Sciatic nerve (tissue), 2 donors: ENCODE data around the gene ADISSP. TPM values are rescaled to one million over a fixed set of nuclear protein-coding genes. Genes with fewer than 3 reads are reported as not detected.
A peak's percentile ranks its signal among the peaks of the same experiment; 100 is the strongest.

Source experiments
- ATAC-seq: fragments of 200-7000 bp; cut with Tn5 transposase; one replicate; pipeline ENCODE4 v1.9.1; 2020; ENCODE audit warnings: mild to moderate bottlenecking, moderate library complexity
- DNase-seq: peaks from one replicate; pipeline ENCODE4 v3.0.0-alpha.2; 2020; ENCODE audit warnings: low spot score
- intact Hi-C: fragments of 100-400 bp; cut with DNase I; formaldehyde crosslinking; loops from one replicate; pipeline ENCODE4 v1.14.2; 2022
- total RNA-seq: library from RNA; stranded (reverse); fragmentation: NEBNext Ultra II Directional; extraction: Animal tissue kit (Norgen Biotek cat#: 25700); gene quantifications from one replicate; pipeline ENCODE4 v1.2.1, GENCODE V29; 2021
- donor health status: DM: no; HTN: no; CAD: no.
- donor health status: DM: no; HTN: no; CAD: no.

ADISSP gene
- total RNA-seq, 1 donor from 2014 or later: 25.7 TPM

DNA sequence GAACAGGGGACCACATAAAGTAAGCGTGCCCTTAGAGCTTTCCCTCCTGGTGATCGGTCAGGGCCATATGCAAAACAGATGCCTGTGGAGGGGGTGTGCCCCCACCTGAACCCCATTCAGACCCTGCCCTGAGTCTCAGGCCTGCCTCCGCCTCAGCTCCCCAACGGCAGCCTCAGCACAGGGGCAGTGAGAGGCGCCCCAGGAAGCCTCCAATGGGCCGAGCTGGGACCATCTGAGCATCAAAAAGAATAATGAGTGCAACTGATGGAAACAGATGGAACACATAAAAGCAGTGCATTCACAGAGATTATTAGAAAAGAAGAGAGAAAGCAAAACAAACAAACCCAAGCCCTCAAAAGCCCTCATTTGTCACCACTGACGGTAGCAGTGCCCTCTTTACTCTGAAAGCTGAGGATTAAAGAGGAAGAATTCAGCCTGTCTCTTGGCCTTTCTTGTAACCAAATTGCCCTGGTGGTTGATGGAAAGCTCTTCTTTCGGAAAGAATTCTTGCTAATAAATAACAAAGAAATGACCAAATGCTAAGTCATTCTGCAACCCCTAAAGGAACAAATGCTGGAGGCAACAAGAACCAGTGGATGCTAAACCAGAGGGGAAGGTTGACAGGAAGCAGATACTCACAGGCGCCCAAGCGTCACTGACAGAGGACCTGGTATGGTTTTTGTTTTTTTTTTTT, 6.8 kb downstream of the ADISSP start:
- no peak for DNase-seq
- ATAC-seq: no peak
- intact Hi-C loops: no loop called here

DNA sequence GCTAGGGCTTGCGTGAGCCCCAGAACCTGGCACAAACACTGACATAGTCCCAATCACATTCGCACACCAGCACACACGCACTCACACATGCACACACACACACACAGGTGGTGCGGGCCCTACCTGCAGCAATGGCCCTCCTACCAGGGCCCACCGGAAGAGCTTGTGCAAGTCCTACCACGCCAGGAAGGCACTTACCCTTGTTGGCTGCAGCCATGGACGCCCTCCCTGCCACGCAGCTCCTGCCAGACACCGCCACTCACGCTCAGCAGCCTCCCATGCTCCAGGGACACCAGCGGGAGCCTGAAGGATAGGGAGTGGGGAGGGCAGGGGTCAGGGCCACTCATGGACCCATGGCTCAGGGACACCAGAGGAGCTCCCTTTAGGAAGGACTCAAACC, 7.7 kb downstream of the ADISSP start:
- no peak for DNase-seq
- intact Hi-C loops: no loop called here
- ATAC-seq: no peak

DNA sequence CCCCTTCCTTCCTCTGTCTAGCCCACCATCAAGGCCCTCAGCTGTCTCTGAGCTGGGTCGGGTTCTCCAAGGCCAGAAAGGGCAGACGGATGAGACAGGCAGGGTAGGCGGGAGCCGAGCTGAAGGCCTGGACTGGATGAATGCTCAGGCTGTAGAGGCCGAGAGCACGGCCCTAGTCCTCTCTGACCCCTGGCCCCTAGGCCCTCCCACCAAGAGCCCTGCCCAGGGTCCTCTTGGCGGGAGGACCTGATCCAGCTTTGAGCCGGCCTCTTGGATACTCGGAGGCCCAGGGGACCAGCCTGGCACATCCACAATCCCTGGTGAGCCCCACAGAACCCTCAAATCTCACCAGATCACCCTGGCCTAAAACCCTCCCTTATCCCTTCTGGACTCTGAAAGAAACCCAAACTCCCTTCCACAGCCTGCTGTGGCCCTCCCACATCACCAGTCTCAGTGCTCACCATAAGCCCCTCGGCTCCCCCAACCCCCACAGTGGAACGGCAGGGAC, 8.2 kb downstream of the ADISSP start:
- ATAC-seq (peak; percentile 18), DNase-seq (no peak)
- intact Hi-C loops: no loop called here

DNA sequence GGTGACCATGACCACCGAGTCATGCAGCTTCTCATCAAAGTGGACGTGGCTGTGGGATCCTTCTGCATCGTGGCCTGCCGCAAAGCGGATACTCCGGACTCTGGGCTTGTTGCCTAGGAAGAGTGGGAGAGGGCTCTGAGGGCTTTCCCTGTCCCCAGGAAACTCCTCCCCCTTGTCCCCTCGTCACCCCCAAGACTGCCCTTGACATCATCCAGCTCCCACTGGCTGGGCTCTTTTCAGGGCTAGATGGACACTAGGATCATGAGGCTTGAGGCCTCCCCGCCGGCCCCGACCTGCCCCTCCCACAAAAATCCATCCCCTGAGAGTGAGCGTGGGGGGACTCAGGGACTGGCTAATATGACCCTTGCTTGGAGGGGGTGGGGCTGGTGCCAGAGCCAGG, 9.0 kb downstream of the ADISSP start:
- DNase-seq (no peak), ATAC-seq (peak; percentile 33)
- intact Hi-C loops: no loop called here

DNA sequence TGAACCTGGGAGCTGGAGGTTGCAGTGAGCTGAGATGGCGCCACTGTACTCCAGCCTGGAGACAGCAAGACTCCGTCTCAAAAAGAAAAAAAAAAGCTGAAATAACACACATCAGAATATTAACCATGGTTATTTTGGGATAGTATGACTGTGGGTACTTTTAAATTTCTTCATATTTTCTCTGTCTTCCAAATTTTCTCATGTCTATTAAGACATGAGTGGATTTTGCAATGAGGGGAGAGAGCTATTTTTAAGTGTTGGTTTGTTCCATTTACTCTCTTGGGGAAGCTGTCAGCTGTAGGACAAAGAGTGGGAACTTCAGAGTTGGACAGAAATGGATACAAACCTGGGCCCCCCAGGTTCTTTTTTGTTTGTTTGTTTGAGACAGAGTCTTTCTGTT, 10.3 kb downstream of the ADISSP start:
- DNase-seq (no peak), ATAC-seq (no peak)
- intact Hi-C loops: no loop called here

DNA sequence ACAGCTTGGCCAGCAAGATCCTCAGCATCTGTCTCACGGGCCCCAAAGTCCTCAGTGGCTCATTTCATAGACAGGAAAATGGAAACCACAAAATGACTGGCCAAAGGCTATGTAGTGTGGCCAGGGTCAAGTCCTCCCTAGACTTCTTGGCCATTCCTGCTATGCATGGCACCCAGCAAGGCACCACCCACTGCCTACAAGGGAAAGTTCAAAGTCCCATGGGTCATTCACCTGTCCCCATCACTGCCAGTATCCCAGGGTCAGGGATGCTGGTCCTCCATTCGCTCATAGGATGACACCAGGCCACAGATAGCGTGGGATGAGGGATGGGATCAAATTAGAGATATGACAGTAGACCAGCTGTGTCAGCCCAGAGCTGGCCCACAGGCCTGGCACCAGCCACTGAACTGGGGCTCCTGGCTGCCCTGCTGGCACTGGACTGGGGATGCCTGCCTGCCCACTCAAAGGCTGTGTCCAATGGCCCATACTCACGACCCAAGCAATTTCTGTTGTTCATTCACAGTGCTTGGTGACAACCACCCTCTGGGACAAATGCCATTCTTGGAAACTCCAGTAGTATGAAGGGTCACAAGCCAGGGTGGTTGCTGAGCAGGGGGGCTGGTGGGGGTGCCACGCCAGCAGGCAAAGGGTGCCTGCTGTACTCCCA, 11.6 kb downstream of the ADISSP start:
- intact Hi-C loops: no loop called here
- ATAC-seq (peak; percentile 13), DNase-seq (no peak)

DNA sequence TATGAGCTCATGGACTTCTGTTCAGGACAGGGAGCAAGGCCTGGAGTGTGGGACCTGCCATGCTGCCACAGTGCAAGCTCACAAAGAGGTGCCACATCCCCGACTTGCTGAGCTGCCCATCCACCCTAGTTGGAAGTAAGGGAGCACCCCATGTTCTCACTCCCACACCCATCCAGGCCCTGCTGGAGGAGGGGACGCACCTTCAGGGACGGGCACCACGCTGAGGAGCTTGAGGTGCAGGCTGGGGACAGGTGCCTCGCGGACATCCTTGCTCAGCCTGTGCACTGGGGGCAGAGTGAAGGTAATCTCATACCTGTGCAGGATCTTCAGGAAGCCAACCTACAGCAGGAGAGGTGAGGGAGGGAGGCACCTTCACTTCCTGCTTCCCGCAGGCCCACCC, 12.3 kb downstream of the ADISSP start:
- DNase-seq (no peak), ATAC-seq (no peak)
- intact Hi-C loops: no loop called here

DNA sequence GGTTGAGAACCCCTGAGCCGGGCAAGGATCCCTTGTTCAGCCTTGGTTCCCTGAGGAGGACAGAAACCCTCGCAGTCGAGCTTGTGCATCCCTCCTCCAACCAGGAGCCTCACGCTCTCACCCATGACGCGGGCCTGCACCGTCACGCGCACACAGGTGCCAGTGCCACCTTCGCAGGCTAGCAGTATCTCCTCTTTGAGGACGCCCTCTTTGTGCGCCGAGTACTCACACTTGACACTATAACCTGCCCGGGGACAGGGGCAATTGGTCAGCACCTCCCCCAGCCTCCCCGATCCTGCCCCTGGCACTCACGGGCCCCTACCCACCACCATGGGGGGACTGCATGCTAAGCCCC, 13.3 kb downstream of the ADISSP start:
- DNase-seq (no peak), ATAC-seq (no peak)
- intact Hi-C loops: no loop called here

DNA sequence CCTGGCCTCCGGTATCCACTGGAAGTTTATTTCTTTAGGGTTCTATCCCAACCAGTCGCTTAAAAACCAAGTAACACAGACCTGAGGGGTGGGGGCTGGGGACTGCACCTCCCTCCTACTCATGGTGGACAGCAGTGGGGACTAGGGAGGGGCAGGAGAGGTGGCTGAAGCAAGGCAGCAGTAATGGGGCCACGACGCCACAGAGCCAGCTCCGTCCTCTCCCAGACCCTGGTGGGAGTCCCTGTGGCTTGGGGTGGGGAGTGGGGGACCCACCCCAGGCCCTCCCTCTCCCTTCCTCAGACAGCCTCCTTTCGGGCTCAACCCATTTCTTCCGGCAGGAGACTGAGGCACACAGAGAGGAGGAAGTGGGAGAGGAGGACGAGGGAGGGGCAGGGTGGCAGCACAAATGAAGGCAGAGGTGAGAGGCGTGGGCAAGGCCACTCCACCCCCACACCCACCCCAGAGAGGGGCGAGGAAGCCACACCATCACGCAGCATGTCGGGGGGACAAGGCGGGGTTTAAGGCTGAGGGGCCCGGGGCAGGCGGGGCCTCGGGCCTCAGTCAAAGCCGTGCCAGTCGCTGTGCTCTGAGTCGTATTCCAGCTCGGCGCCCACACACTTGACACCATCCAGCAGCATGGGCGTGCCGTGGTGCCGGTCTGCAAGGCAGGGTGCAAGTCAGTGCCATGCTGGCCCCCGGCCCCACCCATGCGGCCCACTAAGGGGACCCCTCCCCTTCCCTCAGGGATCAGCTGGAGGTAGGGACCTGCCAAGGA, 13.9 kb downstream of the ADISSP start:
- peak; percentile 4 for ATAC-seq
- DNase-seq: no peak
- intact Hi-C loops: no loop called here

DNA sequence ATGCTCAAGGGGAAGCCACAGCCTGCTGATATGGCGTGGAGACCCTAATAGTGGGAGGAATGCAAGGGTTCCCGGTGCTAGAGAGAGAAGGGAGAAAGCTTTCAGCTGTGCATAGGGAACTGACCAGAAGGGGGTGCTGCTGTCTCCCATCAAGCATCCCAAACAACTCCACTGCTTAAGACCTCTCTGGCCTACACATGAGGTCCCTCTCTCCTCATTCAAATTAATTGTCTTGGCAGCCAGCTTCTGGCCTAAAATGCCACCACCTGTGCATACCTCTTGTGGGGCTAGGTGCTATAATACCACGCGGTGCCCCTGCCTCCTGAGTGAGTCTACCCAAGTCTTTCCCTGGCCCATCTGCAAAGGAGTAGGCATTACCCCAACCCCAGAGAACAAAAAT, 14.5 kb downstream of the ADISSP start:
- peak; percentile 79 for ATAC-seq
- intact Hi-C loops: no loop called here
- DNase-seq: no peak

DNA sequence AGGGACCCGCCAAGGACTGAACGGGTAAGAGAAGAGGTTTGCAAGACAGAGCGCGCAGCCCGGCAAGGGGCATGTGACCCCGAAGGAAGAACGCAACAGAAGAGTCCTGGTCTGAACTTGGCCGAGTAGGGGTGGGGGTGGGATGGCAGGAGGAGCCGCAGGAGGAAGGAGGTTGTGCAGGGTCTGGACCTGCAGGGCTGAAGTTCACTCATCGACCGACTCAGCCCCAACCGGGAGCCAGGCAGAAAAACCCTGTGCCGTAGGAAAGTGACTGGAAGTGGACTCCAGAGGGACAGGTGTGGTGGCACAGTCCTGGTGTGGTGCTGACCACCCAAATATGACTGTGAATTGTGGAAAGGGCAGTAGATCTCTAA, 15.2 kb downstream of the ADISSP start:
- no peak for DNase-seq
- peak; percentile 2 for ATAC-seq
- intact Hi-C loops: no loop called here

DNA sequence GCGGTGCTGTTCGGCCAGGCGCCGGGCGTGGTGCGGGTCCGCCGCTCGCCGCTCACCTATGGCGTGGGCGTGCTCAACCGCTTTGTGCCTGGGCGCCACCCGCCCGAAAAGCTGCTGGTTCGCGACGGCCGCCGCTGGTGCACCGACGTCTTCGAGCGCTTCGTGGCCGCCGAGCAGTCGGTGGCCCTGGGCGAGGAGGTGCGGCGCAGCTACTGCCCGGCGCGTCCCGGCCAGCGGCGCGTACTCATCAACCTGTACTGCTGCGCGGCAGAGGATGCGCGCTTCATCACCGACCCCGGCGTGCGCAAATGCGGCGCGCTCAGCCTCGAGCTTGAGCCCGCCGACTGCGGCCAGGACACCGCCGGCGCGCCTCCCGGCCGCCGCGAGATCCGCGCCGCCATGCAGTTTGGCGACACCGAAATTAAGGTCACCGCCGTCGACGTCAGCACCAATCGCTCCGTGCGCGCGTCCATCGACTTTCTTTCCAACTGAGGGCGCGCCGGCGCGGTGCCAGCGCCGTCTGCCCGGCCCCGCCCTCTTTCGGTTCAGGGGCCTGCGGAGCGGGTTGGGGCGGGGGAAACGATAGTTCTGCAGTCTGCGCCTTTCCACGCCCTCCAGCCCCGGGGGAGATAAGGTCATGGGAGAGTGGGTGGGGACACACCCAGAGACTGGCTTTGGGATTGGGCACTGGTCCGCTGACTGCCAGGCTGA, 15.7 kb downstream of the ADISSP start:
- ATAC-seq (peak; percentile 2), DNase-seq (no peak)
- intact Hi-C loops: no loop called here

DNA sequence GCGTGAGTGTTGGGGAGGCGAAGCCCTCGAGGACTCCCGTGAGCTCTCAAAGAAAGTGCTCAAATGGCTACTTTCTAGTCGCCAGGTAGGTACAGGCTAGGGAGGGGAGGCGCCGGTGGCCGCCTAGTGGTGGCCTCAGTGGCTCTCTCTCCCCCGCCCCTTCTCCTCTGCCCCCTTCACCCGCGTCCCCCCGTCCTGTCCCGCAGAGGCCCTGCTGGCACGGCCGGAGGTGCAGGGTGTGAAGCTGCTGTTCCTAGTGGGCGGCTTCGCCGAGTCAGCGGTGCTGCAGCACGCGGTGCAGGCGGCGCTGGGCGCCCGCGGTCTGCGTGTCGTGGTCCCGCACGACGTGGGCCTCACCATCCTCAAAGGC, 16.3 kb downstream of the ADISSP start:
- ATAC-seq (no peak), DNase-seq (no peak)
- intact Hi-C loops: no loop called here

DNA sequence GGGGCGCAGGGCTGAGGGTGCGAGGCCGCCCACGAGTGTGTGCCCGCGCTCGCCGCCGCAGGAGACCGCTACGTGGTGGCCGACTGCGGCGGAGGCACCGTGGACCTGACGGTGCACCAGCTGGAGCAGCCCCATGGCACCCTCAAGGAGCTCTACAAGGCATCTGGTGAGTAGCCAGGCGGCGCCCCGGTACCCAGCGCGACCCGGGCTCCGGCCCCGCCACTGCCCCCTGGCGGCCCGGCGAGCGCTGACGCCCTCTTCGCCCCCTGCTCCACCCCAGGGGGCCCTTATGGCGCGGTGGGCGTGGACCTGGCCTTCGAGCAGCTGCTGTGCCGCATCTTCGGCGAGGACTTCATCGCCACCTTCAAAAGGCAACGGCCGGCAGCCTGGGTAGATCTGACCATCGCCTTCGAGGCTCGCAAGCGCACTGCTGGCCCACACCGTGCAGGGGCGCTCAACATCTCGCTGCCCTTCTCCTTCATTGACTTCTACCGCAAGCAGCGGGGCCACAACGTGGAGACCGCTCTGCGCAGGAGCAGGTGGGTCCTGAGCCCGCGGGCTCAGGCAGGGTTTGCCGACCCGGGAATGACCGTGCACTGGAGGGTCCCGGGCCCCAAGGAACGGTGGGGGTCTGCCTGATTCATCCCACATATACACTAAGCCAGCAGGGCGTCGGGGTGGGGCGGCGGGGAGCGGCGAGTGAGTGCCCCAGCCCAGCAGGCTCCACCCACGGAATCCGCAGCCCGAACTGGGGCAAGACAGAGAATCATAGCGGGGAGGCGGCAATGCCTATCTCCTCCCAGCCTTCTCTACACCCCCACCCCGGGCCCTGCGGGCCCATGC, 17.6 kb downstream of the ADISSP start:
- ATAC-seq (no peak), DNase-seq (no peak)
- intact Hi-C loops: no loop called here

DNA sequence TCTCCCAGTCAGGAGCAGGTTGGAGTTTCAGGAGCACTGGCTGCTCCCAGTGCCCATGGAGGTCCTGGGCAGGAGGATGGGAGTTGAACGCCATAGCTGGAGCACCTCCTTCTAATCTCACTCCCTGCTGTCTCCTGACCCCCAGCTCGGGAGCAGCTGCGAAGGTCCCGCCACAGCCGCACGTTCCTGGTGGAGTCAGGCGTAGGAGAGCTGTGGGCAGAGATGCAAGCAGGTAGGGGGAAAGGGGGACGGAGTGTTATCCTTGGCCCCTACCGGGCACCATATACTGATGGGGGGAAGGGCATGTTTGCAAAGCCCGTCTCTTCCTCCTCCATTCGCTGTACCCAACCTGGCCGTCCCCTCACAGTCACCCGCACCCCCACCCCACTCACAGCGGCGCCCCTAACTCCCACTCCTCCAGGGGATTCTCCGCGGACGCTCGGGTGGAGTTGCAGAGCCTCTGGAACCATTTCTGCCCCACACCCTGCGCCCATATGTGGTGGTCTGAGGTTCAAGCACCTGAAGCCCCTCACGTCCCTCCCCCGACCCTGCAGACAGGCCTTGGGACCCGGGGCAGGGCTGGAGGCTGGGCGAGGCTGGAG, 18.4 kb downstream of the ADISSP start:
- intact Hi-C loops: no loop called here
- no peak for ATAC-seq
- no peak for DNase-seq

DNA sequence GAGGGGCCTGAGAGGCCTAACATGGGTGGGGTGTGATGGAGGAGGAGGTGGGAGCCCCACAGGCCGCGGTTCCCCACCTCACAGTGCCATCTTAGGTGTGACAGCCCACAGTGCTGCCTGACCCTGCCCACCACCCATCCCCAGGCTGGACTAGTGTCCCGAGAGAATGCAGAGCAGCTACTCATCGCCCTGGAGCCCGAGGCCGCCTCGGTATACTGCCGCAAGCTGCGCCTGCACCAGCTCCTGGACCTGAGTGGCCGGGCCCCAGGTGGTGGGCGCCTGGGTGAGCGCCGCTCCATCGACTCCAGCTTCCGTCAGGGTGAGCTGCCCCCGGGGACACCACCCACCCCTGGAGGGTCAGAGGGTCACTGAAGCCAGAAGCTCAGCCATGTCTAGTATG, 19.5 kb downstream of the ADISSP start:
- ATAC-seq (no peak), DNase-seq (no peak)
- intact Hi-C loops: no loop called here

DNA sequence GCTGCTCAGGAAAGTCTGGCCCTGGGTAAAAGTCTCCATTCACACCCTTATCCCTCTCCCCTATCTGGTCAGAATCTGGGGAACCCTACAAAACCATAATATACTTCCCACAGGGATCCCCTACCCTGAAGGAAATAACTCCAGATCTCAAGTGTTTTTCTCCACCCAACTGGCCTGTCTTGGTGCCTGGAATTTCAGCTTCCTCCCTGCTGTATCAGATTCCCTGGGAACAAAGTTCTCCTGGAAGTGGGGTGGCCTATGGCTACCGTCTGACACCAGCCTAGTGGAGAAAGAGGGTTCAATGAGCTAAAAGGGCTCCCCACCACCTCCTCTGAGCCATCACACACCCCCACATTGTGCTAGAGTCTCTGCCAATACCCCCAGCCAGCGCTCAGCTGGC, 20.1 kb downstream of the ADISSP start:
- DNase-seq (no peak), ATAC-seq (no peak)
- intact Hi-C loops: no loop called here

DNA sequence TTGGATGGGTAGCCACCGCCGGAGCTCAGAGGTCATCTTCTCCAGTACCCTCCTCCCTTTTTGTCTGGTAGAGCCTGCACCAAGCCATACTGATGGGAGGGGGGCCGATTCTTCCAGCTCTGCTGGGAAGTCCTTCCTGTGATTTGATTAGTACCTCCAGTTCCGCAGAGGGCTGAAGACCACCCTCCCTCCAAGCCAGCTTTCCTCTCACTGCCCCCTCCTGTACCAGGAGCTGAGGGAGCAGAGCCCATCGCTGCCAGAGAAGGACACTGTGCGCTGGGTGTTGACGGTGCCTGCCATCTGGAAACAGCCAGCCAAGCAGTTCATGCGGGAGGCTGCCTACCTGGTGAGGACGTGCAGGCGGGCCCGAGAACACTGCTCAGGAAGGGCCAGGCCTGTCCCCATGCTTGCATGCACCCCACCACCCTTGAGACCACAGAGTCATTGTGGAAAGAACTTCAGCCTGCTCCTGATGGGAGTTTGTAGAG, 21.8 kb downstream of the ADISSP start:
- intact Hi-C loops: no loop called here
- DNase-seq (no peak), ATAC-seq (no peak)
